Omental fat pad (tissue), 4 donors: ENCODE results near the gene TTC39B. TPM values are rescaled to one million over a fixed set of nuclear protein-coding genes. Genes with fewer than 3 reads are reported as not detected.
"Not testable (repeated sequence)": the region's sequence is repeated elsewhere in the genome, so short reads cannot be mapped to it uniquely, and the experiment has no call there.

Experiments used
- ATAC-seq: fragments of 150-250 bp; one replicate; pipeline ENCODE4 v1.9.1; 2016; ENCODE audit warnings: mild to moderate bottlenecking, moderate library complexity; ENCODE audit not compliant: low FRiP score
- DNase-seq: peaks from one replicate; pipeline ENCODE4 v3.0.0-alpha.2; 2019; ENCODE audit warnings: low spot score
- total RNA-seq, 4 donors: library from RNA; depleted of rRNA; stranded (reverse); fragments of >200 nt; gene quantifications; one replicate each; pipeline ENCODE4 v1.1.0, GENCODE V29; 2016
- TF ChIP-seq, protein P1 (sequence below), 3 donors: fragments of 450-650 bp; IDR thresholded peaks; one replicate each; pipeline ENCODE4 v1.5.1; 2016 to 2017; ENCODE audit warnings: antibody characterized with exemption in 3 of 3, mild to moderate bottlenecking in 3 of 3, moderate library complexity in 2 of 3

The TTC39B gene
- total RNA-seq, 4 donors from 2014 or later, result 3.7 to 12.6 (median 5.3) TPM

DNA sequence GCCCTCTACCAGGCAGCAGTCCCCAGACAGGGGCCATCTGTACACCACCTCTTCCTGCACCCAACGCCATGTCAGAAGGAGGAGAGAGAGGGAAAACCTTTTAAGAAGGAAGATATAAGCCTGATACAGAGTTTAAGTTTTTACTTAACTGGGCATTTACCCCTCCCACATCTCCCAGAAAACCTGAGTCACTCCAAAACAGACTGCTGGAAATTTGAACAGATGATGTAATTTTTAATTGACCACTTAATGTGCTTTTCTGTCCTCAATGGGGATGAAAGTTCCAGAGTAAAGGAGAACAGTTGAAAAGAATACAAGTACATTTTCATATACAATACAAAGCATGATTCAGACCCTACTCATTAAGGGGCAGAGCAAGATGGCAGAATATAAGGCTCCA lies 63.9 kb downstream of the TTC39B start:
- no peak for DNase-seq
- ATAC-seq, result no peak
- TF ChIP-seq, protein P1, sequence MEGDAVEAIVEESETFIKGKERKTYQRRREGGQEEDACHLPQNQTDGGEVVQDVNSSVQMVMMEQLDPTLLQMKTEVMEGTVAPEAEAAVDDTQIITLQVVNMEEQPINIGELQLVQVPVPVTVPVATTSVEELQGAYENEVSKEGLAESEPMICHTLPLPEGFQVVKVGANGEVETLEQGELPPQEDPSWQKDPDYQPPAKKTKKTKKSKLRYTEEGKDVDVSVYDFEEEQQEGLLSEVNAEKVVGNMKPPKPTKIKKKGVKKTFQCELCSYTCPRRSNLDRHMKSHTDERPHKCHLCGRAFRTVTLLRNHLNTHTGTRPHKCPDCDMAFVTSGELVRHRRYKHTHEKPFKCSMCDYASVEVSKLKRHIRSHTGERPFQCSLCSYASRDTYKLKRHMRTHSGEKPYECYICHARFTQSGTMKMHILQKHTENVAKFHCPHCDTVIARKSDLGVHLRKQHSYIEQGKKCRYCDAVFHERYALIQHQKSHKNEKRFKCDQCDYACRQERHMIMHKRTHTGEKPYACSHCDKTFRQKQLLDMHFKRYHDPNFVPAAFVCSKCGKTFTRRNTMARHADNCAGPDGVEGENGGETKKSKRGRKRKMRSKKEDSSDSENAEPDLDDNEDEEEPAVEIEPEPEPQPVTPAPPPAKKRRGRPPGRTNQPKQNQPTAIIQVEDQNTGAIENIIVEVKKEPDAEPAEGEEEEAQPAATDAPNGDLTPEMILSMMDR (IDR thresholded peaks at IDR 0.05), result no peak

DNA sequence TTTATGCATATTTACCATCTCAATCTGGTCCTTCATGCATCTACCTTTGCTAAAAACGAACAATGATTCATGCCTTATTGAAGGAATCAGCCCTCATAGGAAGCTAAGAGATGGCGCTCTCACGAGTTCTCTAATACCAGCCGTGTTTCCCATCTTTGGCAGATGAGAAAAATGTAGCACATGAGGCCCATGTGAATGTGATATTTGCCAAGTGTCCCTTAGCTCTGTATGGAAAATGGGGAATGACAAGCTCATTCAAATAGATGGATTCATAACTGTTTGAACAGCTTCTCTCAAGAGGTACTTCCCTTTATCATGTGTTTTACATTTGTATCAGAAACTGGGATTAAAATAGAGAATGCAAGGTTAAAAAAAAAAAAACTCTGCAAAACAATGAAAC lies 66.1 kb downstream of the TTC39B start:
- DNase-seq (no peak), ATAC-seq (no peak)
- TF ChIP-seq, protein P1 (IDR thresholded peaks at IDR 0.05), result no peak

DNA sequence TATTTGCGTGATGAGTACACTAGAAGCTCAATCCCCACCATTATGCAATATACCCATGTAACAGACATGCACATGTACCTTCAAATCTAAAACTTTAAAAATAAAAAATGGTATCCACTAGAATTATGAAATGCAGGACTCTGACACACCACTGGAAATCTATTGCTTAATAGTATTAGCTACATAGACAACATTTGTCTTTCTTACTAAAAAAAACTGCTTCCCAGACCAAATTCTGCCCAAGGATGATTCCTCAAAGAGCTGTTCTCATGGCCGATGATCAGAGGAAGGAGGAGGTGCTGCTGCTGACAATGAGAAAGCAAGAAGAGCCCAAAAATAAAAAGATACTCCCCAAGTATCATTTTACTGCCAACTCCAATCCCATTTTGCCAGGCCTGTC lies 67.2 kb downstream of the TTC39B start:
- TF ChIP-seq, protein P1 (IDR thresholded peaks at IDR 0.05), result no peak
- DNase-seq (no peak), ATAC-seq (peak; percentile 83)

DNA sequence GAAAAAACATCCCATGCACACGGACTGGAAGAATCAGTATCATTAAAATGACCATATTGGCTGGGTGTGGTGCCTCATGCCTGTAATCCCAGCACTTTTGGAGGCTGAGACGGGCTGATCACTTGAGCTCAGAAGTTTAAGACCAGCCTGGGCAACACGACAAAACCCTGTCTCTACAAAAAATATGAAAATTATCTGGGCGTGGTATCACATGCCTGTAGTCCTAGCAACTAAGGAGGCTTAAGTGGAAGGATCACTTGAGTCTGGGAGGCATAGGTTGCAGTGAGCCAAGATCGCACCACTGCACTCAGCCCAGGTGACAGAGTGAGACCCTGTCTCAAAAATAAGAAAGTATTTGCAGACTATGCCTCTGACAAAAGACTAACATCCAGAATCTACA lies 68.4 kb downstream of the TTC39B start:
- TF ChIP-seq, protein P1 (IDR thresholded peaks at IDR 0.05), result no peak
- DNase-seq (no peak), ATAC-seq (no peak)

DNA sequence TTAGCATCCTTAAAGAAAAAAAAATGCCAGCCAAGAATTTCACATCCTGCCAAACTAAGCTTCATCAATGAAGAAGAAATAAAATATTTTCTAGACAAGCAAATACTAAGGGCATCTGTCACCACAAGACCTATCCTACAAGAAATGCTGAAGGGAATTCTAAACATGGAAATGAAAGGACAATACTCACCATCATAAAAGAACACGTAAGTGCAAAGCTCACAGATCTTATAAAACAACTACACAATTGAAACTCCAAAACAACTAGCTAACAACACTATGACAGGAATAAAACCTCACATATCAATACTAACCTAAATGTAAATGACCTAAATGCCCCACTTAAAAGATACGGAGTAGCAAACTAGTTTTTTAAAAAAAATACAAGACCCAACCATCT lies 71.4 kb downstream of the TTC39B start:
- ATAC-seq, result no peak
- TF ChIP-seq, protein P1 (IDR thresholded peaks at IDR 0.05), result no peak
- DNase-seq, result no peak

DNA sequence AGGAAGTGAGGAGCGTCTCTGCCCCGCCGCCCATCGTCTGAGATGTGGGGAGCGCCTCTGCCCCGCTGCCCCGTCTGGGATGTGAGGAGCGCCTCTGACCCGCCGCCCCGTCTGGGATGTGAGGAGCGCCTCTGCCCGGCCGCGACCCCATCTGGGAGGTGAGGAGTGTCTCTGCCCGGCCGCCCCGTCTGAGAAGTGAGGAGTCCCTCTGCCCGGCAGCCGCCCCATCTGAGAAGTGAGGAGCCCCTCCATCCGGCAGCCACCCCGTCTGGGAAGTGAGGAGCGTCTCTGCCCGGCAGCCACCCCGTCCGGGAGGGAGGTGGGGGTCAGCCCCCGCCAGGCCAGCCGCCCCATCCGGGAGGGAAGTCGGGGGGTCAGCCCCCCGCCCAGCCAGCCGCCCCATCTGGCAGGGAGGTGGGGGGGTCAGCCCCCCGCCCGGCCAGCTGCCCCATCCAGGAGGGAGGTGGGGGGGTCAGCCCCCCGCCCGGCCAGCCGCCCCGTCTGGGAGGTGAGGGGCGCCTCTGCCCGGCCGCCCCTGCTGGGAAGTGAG lies 73.0 kb downstream of the TTC39B start:
- not testable (repeated sequence) for ATAC-seq, DNase-seq

DNA sequence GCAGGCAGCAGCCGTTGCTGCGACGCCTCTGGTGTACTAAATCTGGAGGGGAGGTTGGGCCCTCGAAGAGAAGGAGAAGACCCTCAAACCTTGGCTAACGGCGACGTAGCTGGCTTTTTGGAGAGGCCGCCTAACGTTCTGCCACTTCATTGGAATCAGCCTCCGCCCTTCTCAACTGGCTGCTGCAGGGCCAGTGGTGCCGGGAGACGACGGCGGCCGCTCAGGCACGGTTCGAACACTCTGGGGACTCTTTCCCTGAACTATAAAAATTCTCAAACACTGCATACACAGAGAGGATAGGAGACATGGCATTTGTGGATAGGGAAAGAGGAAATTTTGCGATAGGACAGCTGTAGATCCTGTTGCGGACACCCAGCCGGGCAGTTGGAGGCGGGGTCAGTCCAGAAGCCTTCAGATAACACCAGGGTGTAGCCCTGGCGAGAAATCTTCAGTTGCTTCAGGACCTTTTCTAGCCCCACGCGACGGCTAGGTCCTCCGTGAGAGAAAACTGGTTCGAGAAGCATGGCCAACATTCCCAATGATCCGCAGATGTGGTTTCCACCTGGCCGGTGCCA lies 74.2 kb downstream of the TTC39B start:
- not testable (repeated sequence) for ATAC-seq, DNase-seq

DNA sequence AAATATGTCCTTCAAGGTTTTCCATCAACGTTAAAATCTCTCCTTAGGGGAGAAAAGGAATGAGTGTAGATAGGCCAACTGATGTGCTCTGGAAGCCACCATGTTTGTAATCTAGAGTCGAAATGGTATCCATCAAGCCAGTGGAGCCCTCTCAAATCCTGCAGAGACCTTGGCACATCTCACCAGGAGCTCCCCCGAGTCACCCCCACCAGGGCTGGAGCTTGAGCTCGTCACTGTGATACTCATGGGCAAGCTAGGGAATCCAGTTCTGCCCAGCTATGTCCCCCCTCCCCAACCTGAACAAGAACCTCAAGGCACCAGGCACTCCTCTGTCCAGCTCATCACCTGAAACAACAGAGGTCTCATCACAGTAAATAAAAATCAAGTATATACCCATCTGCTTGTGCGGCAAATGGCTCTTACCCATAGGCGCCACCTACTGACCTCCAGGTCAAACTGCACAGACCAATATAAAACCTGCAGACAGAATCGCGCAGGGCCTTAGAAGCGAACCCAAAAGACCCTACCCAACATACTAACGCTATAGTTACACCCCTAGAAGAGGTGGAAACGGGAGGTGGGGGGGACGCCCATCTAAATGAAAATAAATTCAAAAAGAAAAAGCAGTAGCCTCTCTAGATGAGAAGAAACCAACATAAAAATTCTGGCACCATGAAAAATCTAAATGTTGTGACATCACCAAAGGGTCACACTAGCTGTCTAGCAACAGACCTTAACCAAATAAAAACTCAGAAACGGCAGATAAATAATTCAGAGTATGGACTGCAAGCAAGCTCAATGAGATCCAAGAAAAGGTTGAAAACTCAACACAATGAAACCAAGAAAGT lies 75.0 kb downstream of the TTC39B start:
- DNase-seq, result no peak
- ATAC-seq, result no peak
- TF ChIP-seq, protein P1 (IDR thresholded peaks at IDR 0.05), result no peak
